GM23248 (cell line): ENCODE results near the gene WASF3.

Experiments
- EZH2 ChIP-seq: fragments of 200-600 bp; sonication (generic); IDR thresholded peaks from 2 replicates; pipeline ENCODE4 v1.6.1; 2018; ENCODE audit warnings: antibody characterized with exemption, mild to moderate bottlenecking; ENCODE audit not compliant: insufficient read depth, poor library complexity, severe bottlenecking
- EZH2phosphoT487 ChIP-seq: fragments of 200-600 bp; sonication (generic); IDR thresholded peaks from 2 replicates; pipeline ENCODE4 v1.6.1; 2018; ENCODE audit warnings: antibody characterized with exemption, moderate library complexity, mild to moderate bottlenecking, low read depth; ENCODE audit not compliant: insufficient read depth

DNA sequence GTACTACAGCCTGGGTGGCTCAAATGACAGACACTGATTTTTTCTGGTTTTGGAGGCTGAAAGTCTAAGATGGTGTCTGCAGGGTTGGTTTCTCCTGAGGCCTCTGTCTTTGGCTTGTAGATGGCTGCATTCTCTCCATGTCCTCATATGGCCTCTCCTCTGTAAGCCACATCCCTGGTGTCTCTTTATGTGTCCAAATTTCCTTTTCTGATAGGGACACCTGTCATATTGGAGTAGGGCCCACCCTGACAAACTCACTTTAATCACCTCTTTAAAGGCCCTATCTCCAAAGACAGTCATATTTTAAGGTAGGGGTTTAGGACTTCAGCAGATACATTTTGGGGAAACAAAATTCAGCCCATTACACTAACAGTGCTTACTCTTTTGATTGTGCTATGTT, 32.0 kb upstream of the WASF3 start:
- TF ChIP-seq EZH2phosphoT487 (no peak), EZH2 (no peak)
